Inflammatory macrophage (primary cell): ENCODE measurements around the gene KTN1.

ENCODE experiments used
- DNase-seq, 2 donors: peaks; one replicate each; pipeline ENCODE4 v3.0.0-alpha.2; 2020 to 2022

KTN1 gene

GRCh38 chr14:55614304-55614703 lies 34.3 kb downstream of the KTN1 start:
- no peak for DNase-seq

DNA sequence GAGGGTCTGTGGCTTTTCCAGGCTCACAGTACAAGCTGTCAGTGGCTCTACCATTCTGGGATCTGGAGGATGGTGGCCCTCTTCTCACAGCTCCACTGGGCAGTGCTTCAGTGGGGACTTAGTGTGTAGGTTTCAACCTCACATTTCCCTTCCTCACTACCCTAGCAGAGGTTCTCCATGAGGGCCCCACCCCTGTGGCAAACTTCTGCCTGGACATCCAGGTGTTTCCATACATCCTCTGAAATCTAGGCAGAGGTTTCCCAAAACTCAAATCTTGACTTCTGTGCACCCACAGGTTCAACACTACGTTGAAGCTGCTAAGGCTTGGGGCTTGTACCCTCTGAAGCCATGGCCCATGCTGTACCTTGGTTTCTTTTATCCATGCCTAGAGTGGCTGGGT lies 40.3 kb downstream of the KTN1 start:
- DNase-seq: no peak

DNA sequence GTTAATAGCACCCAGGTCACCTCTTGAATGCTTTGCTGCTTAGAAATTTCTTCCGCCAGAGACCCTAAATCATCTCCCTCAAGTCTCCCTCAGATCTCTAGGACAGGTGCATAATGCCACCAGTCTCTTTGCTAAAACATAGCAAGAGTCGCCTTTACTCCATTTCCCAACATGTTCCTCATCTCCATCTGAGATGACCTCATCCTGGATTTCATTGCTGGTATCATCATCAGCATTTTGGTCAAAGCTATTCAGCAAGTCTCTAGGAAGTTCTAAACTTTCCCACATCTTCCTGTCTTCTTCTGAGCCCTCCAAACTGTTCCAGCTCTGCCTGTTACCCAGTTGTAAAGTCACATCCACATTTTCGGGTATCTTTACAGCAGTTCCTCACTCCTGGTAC lies 41.0 kb downstream of the KTN1 start:
- DNase-seq: peak in 1 of 2 donors; percentile 2

GRCh38 chr14:55621391-55621790 lies 41.4 kb downstream of the KTN1 start:
- no peak for DNase-seq

DNA sequence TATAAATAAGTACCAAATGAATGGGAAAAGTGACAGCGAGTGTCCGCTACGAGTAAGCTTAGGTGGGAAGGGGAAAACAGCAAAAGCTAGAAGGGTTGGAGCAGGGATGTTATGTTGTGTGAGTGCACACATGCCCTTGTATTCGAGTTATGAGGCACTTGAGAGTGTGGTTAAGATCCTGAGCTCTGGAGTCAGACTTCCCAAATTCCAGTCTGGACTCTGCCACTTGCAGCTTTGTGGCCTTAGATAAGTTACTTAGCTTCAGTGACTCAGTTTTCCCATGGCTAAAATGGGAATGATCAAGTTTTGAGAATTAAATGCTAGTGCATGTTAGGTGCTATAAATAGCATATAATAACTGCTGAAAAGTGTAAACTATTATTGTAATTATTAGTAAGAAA lies 44.9 kb downstream of the KTN1 start:
- DNase-seq: no peak

DNA sequence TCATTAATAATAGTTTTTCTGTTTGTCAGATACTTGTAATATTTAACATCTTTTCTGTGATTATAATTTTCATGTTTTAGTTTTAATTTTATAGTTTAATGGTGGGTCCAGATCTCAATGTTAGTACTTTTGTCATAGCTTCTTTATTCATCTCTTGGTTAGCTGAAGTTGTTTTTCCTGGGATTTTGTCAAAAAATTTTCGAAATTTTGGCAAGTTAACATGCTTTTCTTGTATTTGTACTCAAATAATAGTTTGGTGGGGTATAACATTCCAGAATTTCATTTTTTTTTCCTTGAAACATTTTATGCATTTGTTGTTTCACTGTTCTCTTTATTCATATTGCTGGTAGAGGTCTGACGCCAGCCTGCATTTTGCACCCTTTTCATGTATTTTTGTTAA lies 45.5 kb downstream of the KTN1 start:
- no peak for DNase-seq

GRCh38 chr14:55626131-55626530 lies 46.1 kb downstream of the KTN1 start:
- DNase-seq: no peak

DNA sequence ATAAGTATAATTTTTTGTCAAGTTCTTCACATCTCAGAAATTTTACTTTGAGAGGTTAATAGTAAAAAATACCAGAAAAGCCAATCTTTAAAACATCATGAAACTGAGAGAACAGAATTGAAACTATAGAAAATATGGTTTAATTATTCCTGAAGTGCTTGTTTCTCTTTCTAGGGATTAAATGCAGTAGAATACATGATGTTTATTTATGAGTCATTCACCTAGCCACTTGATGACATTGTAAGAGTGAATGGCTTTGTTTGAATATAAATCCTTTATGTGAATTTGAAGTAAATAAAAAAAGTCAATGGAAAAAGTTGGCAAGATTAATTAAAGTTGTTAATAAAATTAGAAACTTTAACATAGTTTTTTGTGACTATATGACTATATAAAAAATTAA lies 48.4 kb downstream of the KTN1 start:
- DNase-seq: no peak

- no peak for DNase-seq
Measured at GRCh38 chr14:55638665-55639064, 58.7 kb downstream of the KTN1 start.

GRCh38 chr14:55641290-55641689 lies 61.3 kb downstream of the KTN1 start:
- DNase-seq: no peak

GRCh38 chr14:55641954-55642353 lies 61.9 kb downstream of the KTN1 start:
- DNase-seq: no peak

DNA sequence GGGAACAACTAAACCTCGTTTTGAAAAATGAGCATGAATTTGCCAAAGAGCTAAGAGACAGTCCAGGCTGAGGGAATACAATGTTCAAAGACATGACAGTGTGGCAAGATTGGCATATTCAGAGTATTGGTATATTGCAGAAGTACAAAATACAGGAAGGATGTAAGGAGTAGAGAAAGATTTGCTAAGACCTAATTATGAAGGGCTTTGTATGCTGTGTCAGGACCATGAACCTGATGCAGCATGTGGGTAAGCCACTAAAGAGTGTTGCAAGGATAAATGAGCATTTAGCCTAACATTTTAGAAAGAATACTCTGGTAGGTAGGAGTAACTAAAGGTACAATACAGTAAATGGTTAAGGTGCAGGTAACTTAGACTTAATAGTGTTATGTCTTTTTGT lies 65.1 kb downstream of the KTN1 start:
- peak; percentile 8 to 48 for DNase-seq

DNA sequence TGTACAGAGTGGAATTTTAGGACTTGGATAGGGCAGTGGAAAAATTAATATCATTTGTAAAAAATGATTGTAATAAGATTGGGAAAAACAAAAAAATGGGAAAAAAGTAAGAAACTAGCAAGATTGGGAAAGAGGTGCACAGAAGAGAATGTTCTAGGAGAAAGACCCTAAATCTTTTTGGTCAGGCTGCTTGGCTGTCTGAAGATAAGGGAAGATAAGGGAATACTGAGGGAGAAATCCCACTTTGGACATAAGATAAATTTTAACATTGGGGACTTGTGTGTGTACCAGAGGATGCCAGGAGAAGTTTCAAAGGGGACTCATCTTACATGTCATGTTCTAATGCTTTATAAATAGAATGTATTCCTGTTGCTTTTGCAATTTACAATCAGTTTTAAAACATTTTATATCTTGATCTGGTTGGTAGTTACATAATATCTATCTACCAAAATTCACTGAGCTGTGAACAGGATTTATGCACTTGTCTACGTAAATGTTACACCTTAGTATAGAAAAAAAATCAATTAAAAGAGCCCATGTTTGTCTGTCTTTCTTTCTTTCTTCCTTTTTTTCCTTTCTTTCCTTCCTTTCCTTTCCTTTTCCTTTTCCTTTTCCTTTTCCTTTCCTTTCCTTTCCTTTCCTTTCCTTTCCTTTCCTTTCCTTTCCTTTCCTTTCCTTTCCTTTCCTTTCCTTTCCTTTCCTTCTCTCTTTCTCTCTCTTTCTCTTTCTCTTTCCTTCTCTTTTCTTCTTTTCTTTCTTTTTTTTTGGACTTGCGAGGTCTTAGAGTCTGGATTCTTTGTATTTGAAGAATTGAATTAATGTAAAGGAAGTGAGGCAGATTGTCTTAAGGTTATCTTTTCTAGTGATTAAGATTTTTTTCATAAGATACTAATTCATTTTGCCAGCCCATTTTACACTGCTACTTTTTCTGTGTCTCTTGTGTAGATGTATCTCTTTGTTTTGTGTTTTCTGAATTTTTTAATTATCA lies 66.1 kb downstream of the KTN1 start:
- no peak for DNase-seq

- DNase-seq: no peak
Measured at GRCh38 chr14:55650992-55651391, 71.0 kb downstream of the KTN1 start.

GRCh38 chr14:55654243-55654642 lies 74.2 kb downstream of the KTN1 start:
- DNase-seq: no peak

- no peak for DNase-seq
Measured at GRCh38 chr14:55661029-55661428, 81.0 kb downstream of the KTN1 start.

DNA sequence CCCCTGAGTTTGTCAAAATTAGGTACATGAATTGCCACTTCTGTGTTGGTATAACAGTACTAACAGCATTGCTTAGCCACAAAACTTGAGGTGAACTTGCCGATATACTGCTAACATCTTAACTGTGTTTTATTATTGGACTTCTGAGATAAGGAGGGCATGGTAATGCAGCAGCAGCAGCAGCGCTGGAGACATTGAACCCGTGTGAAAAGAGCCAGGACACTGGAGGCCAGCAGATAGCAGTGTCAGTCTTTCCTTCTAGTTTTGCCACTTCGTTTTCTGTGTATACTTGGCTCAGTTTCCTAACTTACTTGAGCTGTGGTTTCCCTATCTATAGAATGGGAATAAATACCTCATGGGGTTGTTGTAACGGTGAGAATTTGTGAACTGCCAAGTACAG lies 82.7 kb downstream of the KTN1 start:
- no peak for DNase-seq

DNA sequence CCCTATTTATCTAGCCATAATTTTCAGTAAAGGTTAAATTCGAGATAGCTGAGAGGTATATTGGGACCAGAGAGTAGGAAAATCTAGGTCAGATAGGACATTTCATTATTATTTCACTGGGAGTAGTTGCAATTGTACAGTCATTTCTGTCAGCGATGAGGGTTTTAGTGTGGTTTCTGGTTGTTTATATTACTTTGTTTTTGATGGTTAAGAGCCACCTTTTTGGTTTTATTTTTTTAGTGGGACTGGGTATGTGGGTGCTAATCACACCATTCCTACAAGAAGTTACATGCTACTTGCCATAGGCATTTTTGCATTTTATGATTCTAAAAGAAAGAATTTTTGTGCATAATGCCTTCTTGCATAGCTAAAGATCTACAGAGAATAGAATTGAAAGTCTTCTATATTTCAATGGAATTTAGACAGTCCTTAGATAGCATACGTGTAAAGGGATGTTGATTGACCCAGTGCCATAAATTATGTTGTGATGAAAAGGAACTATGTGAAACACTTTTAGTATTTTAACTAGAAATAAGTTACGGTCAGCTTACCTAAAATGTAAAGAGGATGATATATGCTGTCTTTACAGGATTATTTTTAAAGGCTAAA lies 85.2 kb downstream of the KTN1 start:
- no peak for DNase-seq

DNA sequence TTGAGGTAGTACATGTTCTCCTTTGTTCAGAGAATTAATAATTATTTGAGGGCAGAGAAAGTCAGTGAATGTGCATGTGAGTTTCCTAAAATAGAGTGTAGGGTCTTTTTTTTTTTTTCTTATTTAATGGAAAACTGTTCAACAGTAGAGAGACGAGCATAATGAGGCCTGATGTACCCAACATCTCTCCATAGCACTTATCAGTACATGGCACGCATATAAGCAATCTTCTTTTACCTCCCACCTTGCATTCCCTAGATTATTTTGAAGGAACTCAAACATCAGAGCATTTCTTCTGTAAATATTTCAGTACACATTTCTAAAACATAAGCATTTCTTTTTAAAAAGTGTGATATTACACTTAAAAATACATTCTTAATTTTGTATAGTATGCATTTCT lies 87.8 kb downstream of the KTN1 start:
- DNase-seq: no peak

GRCh38 chr14:55671641-55672040 lies 91.6 kb downstream of the KTN1 start:
- no peak for DNase-seq

DNA sequence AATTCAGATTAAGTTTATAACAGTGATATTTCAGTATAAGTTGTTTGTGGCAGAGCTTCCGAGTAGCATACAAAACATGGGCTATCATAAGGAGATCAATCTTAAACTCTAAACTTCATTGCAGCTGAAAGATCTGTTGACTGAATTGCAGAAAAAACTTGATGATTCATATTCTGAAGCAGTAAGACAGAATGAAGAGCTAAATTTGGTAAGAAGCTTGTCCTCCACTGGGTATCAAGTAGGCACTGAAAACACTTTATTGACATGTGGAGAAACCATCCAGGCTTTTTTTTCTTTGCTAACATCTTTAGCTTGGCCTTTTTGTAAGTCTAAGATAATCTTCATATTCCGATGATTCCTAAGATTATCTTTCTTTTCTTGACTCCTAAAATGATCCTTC lies 93.0 kb downstream of the KTN1 start:
- DNase-seq: no peak

GRCh38 chr14:55681096-55681495 lies 101.1 kb downstream of the KTN1 start:
- no peak for DNase-seq

DNA sequence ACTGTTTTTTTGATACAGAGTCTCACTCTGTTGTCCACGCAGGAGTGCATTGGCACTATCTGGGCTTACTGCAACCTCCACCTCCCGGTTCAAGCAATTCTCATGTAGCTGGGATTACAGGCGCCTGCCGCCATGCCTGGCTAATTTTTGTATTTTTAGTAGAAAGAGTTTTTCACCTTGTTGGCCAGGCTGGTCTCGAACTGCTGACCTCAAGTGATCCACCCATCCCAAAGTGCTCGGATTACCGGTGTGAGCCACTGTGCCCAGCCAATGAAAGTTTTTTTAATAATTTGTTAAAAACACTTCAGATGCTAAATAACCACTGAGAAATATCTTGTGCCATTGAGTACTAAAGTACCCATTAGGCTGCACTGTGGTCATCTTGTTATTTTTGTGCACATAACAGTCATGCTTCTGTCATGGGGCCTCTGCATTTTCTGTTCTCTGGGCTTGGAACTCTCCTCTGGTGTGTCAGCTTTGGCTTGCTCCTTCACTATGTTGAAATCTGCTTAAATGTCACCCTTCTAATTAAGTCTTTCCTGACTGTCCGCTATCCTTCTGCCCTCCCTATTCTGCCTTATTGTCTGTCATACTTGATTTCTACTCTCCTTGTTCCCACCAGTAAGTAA lies 105.1 kb downstream of the KTN1 start:
- no peak for DNase-seq

DNA sequence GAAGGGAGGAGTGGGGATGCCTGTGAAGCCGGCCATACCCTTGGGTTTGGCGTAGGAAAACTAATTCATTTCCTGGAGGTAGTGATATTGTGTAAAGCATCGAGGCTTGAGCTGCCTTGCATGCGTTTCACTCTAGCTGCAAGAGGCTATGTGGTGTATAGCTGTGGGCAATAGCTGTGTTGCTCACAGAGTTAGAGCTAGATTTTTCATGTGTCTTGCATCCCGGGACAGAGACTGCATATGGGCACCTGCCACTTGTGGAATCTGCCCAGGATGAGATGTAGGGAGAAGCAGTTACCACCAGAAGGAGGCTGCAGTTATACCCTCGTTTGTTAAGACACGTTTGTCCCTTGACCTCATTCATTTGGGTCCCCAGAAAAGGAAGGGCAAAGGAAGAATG lies 106.7 kb downstream of the KTN1 start:
- no peak for DNase-seq
